Tibial nerve (tissue), 4 donors: Measurements from ENCODE around the gene TRMT11. TPM values are rescaled to one million over a fixed set of nuclear protein-coding genes. Genes with fewer than 3 reads are reported as not detected.
A peak's percentile ranks its signal among the peaks of the same experiment; 100 is the strongest.
"Not testable (repeated sequence)": the region's sequence is repeated elsewhere in the genome, so short reads cannot be mapped to it uniquely, and the experiment has no call there.

ENCODE experiments used
- DNase-seq, 2 donors: peaks; one replicate each; pipeline ENCODE4 v3.0.0-alpha.2; 2019; ENCODE audit warnings: low spot score in 2 of 2
- H3K27ac ChIP-seq, 4 donors: fragments of 200-600 bp; sonication (generic) in 3 of 4; one replicate each; pipeline ENCODE4 v1.5.1; 2017 to 2019; ENCODE audit warnings: mild to moderate bottlenecking in 1 of 4
- H3K27me3 ChIP-seq, 2 donors: fragments of 200-600 bp; sonication (generic) in 1 of 2; one replicate each; pipeline versions ENCODE4 v1.5.1 to v1.6.0; 2017 to 2019
- H3K36me3 ChIP-seq, 3 donors: fragments of 200-600 bp; sonication (generic); one replicate each; pipeline ENCODE4 v1.5.1; 2018 to 2019
- H3K4me1 ChIP-seq, 4 donors: fragments of 200-600 bp; sonication (generic) in 3 of 4; one replicate each; pipeline ENCODE4 v1.5.1; 2017 to 2019
- H3K4me3 ChIP-seq, 4 donors: fragments of 200-600 bp; sonication (generic) in 3 of 4; one replicate each; pipeline ENCODE4 v1.5.1; 2017 to 2019; ENCODE audit warnings: mild to moderate bottlenecking in 1 of 4, moderate library complexity in 1 of 4
- H3K9me3 ChIP-seq, 4 donors: fragments of 200-600 bp; sonication (generic) in 3 of 4; one replicate each; pipeline ENCODE4 v1.5.1; 2017 to 2019
- EP300 ChIP-seq, 2 donors: sonication (generic); formaldehyde crosslinking; IDR thresholded peaks; one replicate each; pipeline ENCODE4 v1.6.1; 2017; ENCODE audit warnings: antibody characterized with exemption in 2 of 2, mild to moderate bottlenecking in 1 of 2
- POLR2A ChIP-seq, 2 donors: fragments of 450-650 bp; IDR thresholded peaks; one replicate each; pipeline ENCODE4 v1.6.1; 2017; ENCODE audit warnings: antibody characterized with exemption in 2 of 2, mild to moderate bottlenecking in 2 of 2, moderate library complexity in 2 of 2
- WGBS, 2 donors: methylation state at CpG; one replicate each; pipeline ENCODE4 v1.1.5; 2018; 5-methylcytosine and 5-hydroxymethylcytosine counted together
- total RNA-seq, 4 donors: library from RNA; depleted of rRNA; stranded (reverse); fragments of >200 nt; gene quantifications; one replicate each; pipeline ENCODE4 v1.1.0, GENCODE V29; 2016
- TF ChIP-seq, protein P1 (sequence below), 5 experiments: fragments of 200-600 bp in 3 of 5; fragments of 450-650 bp in 2 of 5; sonication (generic) in 3 of 5; IDR thresholded peaks; one replicate each; pipeline ENCODE4 v1.5.1; 2016 to 2019; ENCODE audit warnings: antibody characterized with exemption in 5 of 5, mild to moderate bottlenecking in 3 of 5, moderate library complexity in 2 of 5

The TRMT11 gene
- total RNA-seq, 4 donors from 2014 or later = 29.7 to 40.8 (median 33.7) TPM

DNA sequence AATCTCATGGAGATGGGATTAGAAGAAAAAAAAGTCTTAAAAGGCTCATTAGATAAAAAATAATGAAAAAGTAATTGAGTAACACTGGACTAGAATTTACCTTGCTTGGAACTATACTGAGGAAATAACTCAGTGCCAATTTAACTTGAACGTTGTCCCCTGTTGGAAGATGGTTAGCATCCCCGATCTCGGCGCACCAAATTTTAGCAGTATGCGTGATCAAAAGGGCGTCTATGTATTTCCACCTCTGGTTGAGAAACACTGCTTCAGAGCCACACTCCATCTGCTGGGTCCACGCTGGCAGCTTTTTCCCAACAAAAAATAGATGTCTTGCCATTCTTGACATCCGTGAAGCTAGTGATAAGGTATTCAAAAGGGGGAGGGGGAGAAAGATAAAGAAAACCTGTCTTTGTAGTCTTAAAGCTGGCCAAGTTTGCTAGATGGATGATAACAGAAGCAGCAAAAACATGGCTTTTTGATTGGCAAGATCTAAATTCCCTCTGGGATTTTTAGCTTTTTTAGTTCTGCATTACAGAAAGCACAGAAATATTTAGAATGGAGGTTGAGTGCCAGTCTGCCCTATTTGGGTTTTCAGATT, 23.3 kb upstream of the TRMT11 start:
- Histone ChIP-seq H3K4me1 (peaks cover 0 to 56% (median 6%) of the 10 kb centered on the region in 4 donors), H3K27ac (no peak overlapping the region), H3K27me3 (no peaks in the 10 kb centered on the region), H3K4me3 (no peak overlapping the region), H3K9me3 (no peaks in the 10 kb centered on the region), H3K36me3 (peaks cover 0 to 8% (median 0%) of the 10 kb centered on the region in 3 donors)
- TF ChIP-seq, protein P1, sequence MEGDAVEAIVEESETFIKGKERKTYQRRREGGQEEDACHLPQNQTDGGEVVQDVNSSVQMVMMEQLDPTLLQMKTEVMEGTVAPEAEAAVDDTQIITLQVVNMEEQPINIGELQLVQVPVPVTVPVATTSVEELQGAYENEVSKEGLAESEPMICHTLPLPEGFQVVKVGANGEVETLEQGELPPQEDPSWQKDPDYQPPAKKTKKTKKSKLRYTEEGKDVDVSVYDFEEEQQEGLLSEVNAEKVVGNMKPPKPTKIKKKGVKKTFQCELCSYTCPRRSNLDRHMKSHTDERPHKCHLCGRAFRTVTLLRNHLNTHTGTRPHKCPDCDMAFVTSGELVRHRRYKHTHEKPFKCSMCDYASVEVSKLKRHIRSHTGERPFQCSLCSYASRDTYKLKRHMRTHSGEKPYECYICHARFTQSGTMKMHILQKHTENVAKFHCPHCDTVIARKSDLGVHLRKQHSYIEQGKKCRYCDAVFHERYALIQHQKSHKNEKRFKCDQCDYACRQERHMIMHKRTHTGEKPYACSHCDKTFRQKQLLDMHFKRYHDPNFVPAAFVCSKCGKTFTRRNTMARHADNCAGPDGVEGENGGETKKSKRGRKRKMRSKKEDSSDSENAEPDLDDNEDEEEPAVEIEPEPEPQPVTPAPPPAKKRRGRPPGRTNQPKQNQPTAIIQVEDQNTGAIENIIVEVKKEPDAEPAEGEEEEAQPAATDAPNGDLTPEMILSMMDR (IDR thresholded peaks at IDR 0.05) = no peak
- no peak for TF ChIP-seq EP300 (IDR thresholded peaks at IDR 0.05)
- TF ChIP-seq POLR2A (IDR thresholded peaks at IDR 0.05) = no peak
- DNase-seq = no peak
- WGBS, 2 donors = 91% methylated on average over 8 of the region's 8 CpGs

- peaks cover 0 to 14% (median 0%) of the 10 kb centered on the region in 3 donors for H3K36me3 ChIP-seq
- TF ChIP-seq EP300 (IDR thresholded peaks at IDR 0.05) = no peak
- H3K27ac ChIP-seq = peak overlapping the region in 1 of 4 donors; percentile 29
- H3K9me3 ChIP-seq = no peaks in the 10 kb centered on the region
- 82 to 83% methylated on average over 2 of the region's 2 CpGs for WGBS, 2 donors
- H3K27me3 ChIP-seq = no peaks in the 10 kb centered on the region
- no peak overlapping the region for H3K4me3 ChIP-seq
- DNase-seq = no peak
- H3K4me1 ChIP-seq = peaks cover 0 to 48% (median 3%) of the 10 kb centered on the region in 4 donors
Observed at GRCh38 chr6:125963817-125964216, 22.5 kb upstream of the TRMT11 start.

DNA sequence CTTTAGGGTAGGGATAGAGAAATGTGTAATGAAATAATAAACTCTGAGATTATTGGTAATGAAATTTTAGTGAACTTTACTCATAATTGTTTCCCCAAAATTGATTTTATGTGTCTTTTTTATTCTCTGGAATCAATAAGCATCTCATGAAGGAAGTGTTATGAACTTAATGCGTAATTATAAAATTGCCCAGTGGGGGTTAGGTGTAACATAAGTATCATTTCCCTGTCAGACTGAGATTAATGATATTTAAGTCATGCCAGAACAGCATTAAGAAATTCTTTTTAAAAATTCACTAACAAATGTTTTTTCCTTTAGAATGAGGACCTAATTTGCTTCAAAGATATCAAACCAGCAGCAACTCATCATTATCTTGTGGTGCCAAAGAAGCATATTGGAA, 19.8 kb upstream of the TRMT11 start:
- DNase-seq = no peak
- Histone ChIP-seq H3K9me3 (no peaks in the 10 kb centered on the region), H3K4me1 (peaks cover 0 to 24% (median 3%) of the 10 kb centered on the region in 4 donors), H3K27me3 (no peaks in the 10 kb centered on the region), H3K4me3 (no peak overlapping the region), H3K36me3 (peaks cover 0 to 14% (median 0%) of the 10 kb centered on the region in 3 donors), H3K27ac (no peak overlapping the region)
- TF ChIP-seq EP300 (IDR thresholded peaks at IDR 0.05) (no peak), POLR2A (IDR thresholded peaks at IDR 0.05) (no peak)
- TF ChIP-seq, protein P1 (IDR thresholded peaks at IDR 0.05) = no peak
- 95 to 98% methylated on average over 1 of the region's 1 CpG for WGBS, 2 donors

- no peaks in the 10 kb centered on the region for H3K27me3 ChIP-seq
- peaks cover 0 to 24% (median 0%) of the 10 kb centered on the region in 3 donors for H3K36me3 ChIP-seq
- no peaks in the 10 kb centered on the region for H3K9me3 ChIP-seq
- 82 to 88% methylated on average over 2 of the region's 2 CpGs for WGBS, 2 donors
- no peak for DNase-seq
- peaks cover 0 to 18% (median 0%) of the 10 kb centered on the region in 4 donors for H3K4me1 ChIP-seq
- no peak overlapping the region for H3K27ac ChIP-seq
- no peak for TF ChIP-seq EP300 (IDR thresholded peaks at IDR 0.05)
- TF ChIP-seq, protein P1 (IDR thresholded peaks at IDR 0.05) = no peak
- TF ChIP-seq POLR2A (IDR thresholded peaks at IDR 0.05) = no peak
- H3K4me3 ChIP-seq = no peak overlapping the region
Observed at GRCh38 chr6:125968493-125968892, 17.8 kb upstream of the TRMT11 start.

GRCh38 chr6:125970760-125971159, 15.6 kb upstream of the TRMT11 start:
- H3K9me3 ChIP-seq = no peaks in the 10 kb centered on the region
- WGBS, 2 donors = 2 to 61% methylated on average over 2 of the region's 2 CpGs

DNA sequence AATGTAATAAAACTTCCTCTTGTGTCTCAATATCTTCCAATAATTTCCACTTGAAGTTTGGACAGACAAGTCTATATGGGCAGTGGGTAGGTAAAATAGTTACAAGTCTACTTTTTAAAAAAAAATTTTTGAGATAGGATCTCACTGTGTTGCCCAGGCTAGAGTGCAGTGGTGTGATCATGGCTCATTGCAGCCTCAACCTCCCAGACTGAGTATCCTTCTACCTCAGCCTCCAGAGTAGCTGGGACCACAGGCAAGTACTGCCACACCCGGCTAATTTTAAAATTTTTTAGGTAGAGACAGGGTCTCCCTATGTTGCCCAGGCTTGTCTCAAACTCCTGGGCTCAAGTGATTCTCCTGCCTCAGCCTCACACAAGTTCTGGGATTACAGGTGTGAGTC, 13.9 kb upstream of the TRMT11 start:
- H3K4me3 ChIP-seq, H3K27ac ChIP-seq, H3K9me3 ChIP-seq, H3K27me3 ChIP-seq, H3K4me1 ChIP-seq, DNase-seq: not testable (repeated sequence)
- 96 to 100% methylated on average over 1 of the region's 1 CpG for WGBS, 2 donors
- peaks cover 0 to 36% (median 8%) of the 10 kb centered on the region in 3 donors for H3K36me3 ChIP-seq

More at GRCh38 chr6:125970760-125971159, 15.6 kb upstream of the TRMT11 start:
- H3K4me1 ChIP-seq = peaks cover 0 to 6% (median 0%) of the 10 kb centered on the region in 4 donors
- H3K27ac ChIP-seq = no peak overlapping the region
- H3K4me3 ChIP-seq = no peak overlapping the region
- H3K27me3 ChIP-seq = no peaks in the 10 kb centered on the region
- DNase-seq = no peak
- no peak for TF ChIP-seq EP300 (IDR thresholded peaks at IDR 0.05)
- TF ChIP-seq, protein P1 (IDR thresholded peaks at IDR 0.05) = no peak
- H3K36me3 ChIP-seq = peaks cover 0 to 33% (median 8%) of the 10 kb centered on the region in 3 donors
